Measurements from ENCODE around the gene KCNJ1.
A peak's percentile ranks its signal among the peaks of the same experiment; 100 is the strongest.

KCNJ1 gene

GRCh38 chr11:128889657-128890213 is 22.6 kb upstream of the KCNJ1 start:
- Histone ChIP-seq H3K9me3 (ENCODE audit: insufficient read depth, low read length) (no peaks in the 10 kb centered on the region), H3K36me3 (replicated peaks; ENCODE audit: low read depth, low read length) (no peaks in the 10 kb centered on the region), H3K4me3 (ENCODE audit: low read length) (no peak overlapping the region), H2AFZ (ENCODE audit: low read depth, low read length) (no peak overlapping the region), H3K9ac (ENCODE audit: low read length) (no peak overlapping the region), H3K4me2 (ENCODE audit: low read length) (no peak overlapping the region), H4K20me1 (ENCODE audit: insufficient read depth, low read length) (no peaks in the 10 kb centered on the region), H3K27ac (ENCODE audit: low read length) (no peak overlapping the region), H3K4me1 (ENCODE audit: low read length) (no peaks in the 10 kb centered on the region), H3K27me3 (ENCODE audit: low read depth, low read length) (0 out of 2 replicates have a peak, but pooled peaks cover 12% of the 10 kb centered on the region), H3K79me2 (ENCODE audit: low read length) (no peaks in the 10 kb centered on the region)
- no peak for TF ChIP-seq CTCF (IDR thresholded peaks at IDR 0.05; ENCODE audit: low read depth, low read length)
- no peak for TF ChIP-seq EZH2phosphoT487 (IDR thresholded peaks at IDR 0.05; ENCODE audit: low read depth)

GRCh38 chr11:128888034-128888985 is 21.2 kb upstream of the KCNJ1 start:
- peaks cover 19% of the 10 kb centered on the region for H3K27me3 ChIP-seq (ENCODE audit: low read depth, low read length)
- no peaks in the 10 kb centered on the region for H3K36me3 ChIP-seq (replicated peaks; ENCODE audit: low read depth, low read length)
- H3K4me1 ChIP-seq (ENCODE audit: low read length) = peaks cover 6% of the 10 kb centered on the region
- H2AFZ ChIP-seq (ENCODE audit: low read depth, low read length) = no peak overlapping the region
- no peaks in the 10 kb centered on the region for H3K9me3 ChIP-seq (ENCODE audit: insufficient read depth, low read length)
- H3K9ac ChIP-seq (ENCODE audit: low read length) = no peak overlapping the region
- no peak overlapping the region for H3K4me2 ChIP-seq (ENCODE audit: low read length)
- no peak for TF ChIP-seq CTCF (IDR thresholded peaks at IDR 0.05; ENCODE audit: low read depth, low read length)
- TF ChIP-seq EZH2phosphoT487 (IDR thresholded peaks at IDR 0.05; ENCODE audit: low read depth) = no peak
- H4K20me1 ChIP-seq (ENCODE audit: insufficient read depth, low read length) = no peaks in the 10 kb centered on the region
- H3K79me2 ChIP-seq (ENCODE audit: low read length) = no peaks in the 10 kb centered on the region
- no peak overlapping the region for H3K4me3 ChIP-seq (ENCODE audit: low read length)
- no peak overlapping the region for H3K27ac ChIP-seq (ENCODE audit: low read length)

GRCh38 chr11:128886406-128887124 is 19.5 kb upstream of the KCNJ1 start:
- Histone ChIP-seq H3K27ac (ENCODE audit: low read length) (no peak overlapping the region), H3K27me3 (ENCODE audit: low read depth, low read length) (peaks cover 36% of the 10 kb centered on the region)
- TF ChIP-seq EZH2phosphoT487 (IDR thresholded peaks at IDR 0.05; ENCODE audit: low read depth) (no peak), CTCF (IDR thresholded peaks at IDR 0.05; ENCODE audit: low read depth, low read length) (peak; percentile 52)

More at GRCh38 chr11:128886406-128887124, 19.5 kb upstream of the KCNJ1 start:
- H3K36me3 ChIP-seq (replicated peaks; ENCODE audit: low read depth, low read length) = no peaks in the 10 kb centered on the region
- H3K4me3 ChIP-seq (ENCODE audit: low read length) = no peak overlapping the region
- no peak overlapping the region for H3K9ac ChIP-seq (ENCODE audit: low read length)
- H2AFZ ChIP-seq (ENCODE audit: low read depth, low read length) = no peak overlapping the region
- H3K4me2 ChIP-seq (ENCODE audit: low read length) = no peak overlapping the region
- H4K20me1 ChIP-seq (ENCODE audit: insufficient read depth, low read length) = no peaks in the 10 kb centered on the region
- no peaks in the 10 kb centered on the region for H3K79me2 ChIP-seq (ENCODE audit: low read length)
- peaks cover 6% of the 10 kb centered on the region for H3K4me1 ChIP-seq (ENCODE audit: low read length)
- no peaks in the 10 kb centered on the region for H3K9me3 ChIP-seq (ENCODE audit: insufficient read depth, low read length)
